Nephron progenitor cell (in vitro differentiated cells): ENCODE results near the gene CD46.

Experiments
- DNase-seq: peaks from one replicate; pipeline ENCODE4 v3.0.0; 2021
- H3K27ac Mint-ChIP-seq: 2 replicates; pipeline ENCODE4 v1.8.0; 2021; ENCODE audit warnings: mild to moderate bottlenecking, moderate library complexity, mixed read lengths
- H3K27me3 Mint-ChIP-seq: 2 replicates; pipeline ENCODE4 v1.8.0; 2021; ENCODE audit warnings: mild to moderate bottlenecking, low read depth, mixed read lengths; ENCODE audit not compliant: poor library complexity
- H3K36me3 Mint-ChIP-seq: 2 replicates; pipeline ENCODE4 v1.8.0; 2021; ENCODE audit warnings: low read depth, mixed read lengths
- H3K4me1 Mint-ChIP-seq: 2 replicates; pipeline ENCODE4 v1.8.0; 2021; ENCODE audit warnings: mixed read lengths
- H3K4me3 Mint-ChIP-seq: 2 replicates; pipeline ENCODE4 v1.8.0; 2021; ENCODE audit warnings: mild to moderate bottlenecking, moderate library complexity, mixed read lengths
- H3K9me3 Mint-ChIP-seq: 2 replicates; pipeline ENCODE4 v1.8.0; 2021; ENCODE audit warnings: mild to moderate bottlenecking, moderate library complexity, mixed read lengths
- TF ChIP-seq, protein P1 (sequence below): fragments of 200-600 bp; sonication (generic); IDR thresholded peaks from 2 replicates; pipeline ENCODE4 v1.5.0; 2021; ENCODE audit warnings: antibody characterized with exemption

The CD46 gene

DNA sequence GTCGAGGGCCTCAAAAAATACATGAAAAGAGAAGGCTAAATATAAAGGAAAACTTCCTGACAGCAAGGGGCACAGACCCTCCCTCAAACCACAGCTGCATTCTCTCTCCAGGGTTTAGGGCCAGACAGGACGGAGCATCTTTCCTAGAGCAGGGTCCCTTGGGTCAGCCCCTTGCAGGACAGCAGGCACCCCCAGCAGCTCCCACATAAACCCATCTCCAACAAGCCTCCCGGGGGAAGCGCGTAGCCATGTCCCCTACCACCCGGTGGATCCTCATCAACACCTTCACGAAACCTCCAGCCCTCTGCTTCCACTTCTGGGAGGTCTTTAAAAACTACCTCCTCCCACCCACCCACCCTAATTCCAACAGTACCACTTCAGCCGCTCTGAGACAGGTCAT is 59.5 kb downstream of the CD46 start:
- Mint-ChIP-seq H3K4me3 (no peak overlapping the region), H3K36me3 (peaks cover 11% of the 10 kb centered on the region), H3K9me3 (no peaks in the 10 kb centered on the region), H3K27ac (no peak overlapping the region), H3K27me3 (peaks cover 8% of the 10 kb centered on the region), H3K4me1 (peaks cover 37% of the 10 kb centered on the region)
- no peak for DNase-seq
- TF ChIP-seq, protein P1, sequence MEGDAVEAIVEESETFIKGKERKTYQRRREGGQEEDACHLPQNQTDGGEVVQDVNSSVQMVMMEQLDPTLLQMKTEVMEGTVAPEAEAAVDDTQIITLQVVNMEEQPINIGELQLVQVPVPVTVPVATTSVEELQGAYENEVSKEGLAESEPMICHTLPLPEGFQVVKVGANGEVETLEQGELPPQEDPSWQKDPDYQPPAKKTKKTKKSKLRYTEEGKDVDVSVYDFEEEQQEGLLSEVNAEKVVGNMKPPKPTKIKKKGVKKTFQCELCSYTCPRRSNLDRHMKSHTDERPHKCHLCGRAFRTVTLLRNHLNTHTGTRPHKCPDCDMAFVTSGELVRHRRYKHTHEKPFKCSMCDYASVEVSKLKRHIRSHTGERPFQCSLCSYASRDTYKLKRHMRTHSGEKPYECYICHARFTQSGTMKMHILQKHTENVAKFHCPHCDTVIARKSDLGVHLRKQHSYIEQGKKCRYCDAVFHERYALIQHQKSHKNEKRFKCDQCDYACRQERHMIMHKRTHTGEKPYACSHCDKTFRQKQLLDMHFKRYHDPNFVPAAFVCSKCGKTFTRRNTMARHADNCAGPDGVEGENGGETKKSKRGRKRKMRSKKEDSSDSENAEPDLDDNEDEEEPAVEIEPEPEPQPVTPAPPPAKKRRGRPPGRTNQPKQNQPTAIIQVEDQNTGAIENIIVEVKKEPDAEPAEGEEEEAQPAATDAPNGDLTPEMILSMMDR = no peak

DNA sequence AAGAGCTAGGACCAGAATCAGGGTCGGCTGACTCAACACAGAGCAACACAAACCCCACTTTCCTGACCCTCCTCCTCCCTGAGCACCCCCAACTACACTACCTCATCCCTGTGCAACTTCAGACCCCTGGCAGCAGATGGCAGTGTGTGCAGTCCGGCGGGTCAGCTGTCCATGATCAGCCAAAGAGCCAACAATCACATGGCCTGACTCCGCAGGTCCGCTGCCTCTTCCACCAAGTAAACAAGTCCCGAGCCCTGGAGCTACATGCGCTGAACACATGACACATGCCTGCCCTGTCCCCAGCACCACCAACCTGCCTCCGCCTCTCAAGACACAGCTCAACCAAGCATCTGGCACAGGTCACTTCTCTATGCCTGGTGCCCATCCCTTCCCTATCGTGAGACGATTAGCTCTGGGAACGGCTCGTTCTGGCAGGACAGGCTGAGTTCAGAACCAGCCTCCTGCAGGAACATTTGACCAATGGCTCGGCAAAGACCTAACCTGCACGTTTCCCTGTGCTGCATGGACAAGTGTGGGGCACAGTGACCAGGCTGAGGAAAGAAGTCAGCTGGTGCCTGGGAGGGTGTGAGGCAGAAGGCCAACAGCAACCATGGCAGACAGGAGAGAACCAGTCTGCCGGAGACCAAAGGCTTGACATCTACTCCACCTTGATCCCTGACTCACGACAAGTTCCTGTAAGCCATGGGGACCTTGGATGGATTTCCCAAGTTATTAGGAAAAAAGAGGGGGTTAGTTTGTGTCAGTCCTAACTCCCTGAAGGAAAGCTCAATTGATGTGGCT is 60.3 kb downstream of the CD46 start:
- TF ChIP-seq, protein P1 = peak; percentile 14
- Mint-ChIP-seq H3K27me3 (peaks cover 8% of the 10 kb centered on the region), H3K4me3 (no peak overlapping the region), H3K27ac (no peak overlapping the region), H3K9me3 (no peaks in the 10 kb centered on the region), H3K4me1 (peaks cover 29% of the 10 kb centered on the region), H3K36me3 (peaks cover 11% of the 10 kb centered on the region)
- peak; percentile 27 for DNase-seq

DNA sequence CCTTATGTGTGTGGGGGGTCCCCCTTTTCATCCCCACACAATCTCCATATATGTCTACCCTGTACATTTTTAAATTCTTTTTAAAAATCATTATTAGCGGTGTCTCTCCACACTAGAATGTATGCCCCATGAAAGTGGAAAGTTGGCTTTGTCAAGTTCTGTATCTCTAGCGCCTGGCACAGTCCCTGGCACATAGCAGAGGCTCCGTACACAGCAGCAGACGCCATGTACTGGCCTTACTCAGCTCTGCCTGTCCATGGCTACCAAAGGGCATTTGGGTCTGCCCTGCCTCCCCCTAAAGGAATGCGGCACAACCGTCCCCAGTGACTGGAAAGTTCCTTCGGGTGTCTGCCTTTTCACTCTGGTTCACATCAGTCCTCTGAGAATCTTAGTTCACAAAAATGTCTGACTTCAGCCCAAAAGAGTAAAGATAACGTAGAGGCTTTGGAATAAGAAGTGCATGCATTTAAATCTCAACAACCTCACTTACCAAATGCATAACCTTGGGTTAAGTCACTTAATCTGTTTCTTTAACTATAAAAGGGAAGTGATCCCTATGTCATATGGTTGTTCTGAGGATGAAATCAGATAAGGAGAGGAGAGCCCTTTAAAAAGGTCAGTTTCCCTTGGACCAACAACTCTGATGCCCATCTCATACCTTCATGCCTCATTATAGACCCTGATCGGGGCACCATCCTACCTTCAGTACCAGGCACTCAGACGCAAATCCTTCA is 61.1 kb downstream of the CD46 start:
- no peak for DNase-seq
- TF ChIP-seq, protein P1 = no peak
- no peak overlapping the region for H3K4me3 Mint-ChIP-seq
- no peak overlapping the region for H3K27ac Mint-ChIP-seq
- no peaks in the 10 kb centered on the region for H3K9me3 Mint-ChIP-seq
- H3K27me3 Mint-ChIP-seq = peaks cover 8% of the 10 kb centered on the region
- H3K4me1 Mint-ChIP-seq = peaks cover 24% of the 10 kb centered on the region
- H3K36me3 Mint-ChIP-seq = peaks cover 11% of the 10 kb centered on the region

DNA sequence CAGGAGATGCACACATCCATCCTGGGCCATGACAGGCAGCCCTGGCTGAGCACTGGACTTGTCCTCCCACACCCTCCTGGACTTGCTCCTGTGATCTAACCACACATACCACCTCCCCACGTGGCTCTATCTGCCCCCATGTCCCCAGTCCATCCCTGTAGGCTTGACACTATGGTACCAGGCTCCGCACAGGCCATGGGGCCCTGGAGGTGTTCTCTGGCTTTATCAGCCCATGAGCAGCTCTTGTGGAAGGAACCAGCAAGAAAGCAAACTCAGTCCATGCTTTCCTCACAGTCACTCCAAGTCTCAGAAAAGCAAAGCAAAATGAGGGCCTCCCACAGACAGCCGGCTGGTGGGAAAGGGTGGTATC is 61.6 kb downstream of the CD46 start:
- TF ChIP-seq, protein P1 = no peak
- no peak for DNase-seq
- peaks cover 11% of the 10 kb centered on the region for H3K36me3 Mint-ChIP-seq
- no peaks in the 10 kb centered on the region for H3K9me3 Mint-ChIP-seq
- H3K27me3 Mint-ChIP-seq = peaks cover 8% of the 10 kb centered on the region
- no peak overlapping the region for H3K27ac Mint-ChIP-seq
- peaks cover 23% of the 10 kb centered on the region for H3K4me1 Mint-ChIP-seq
- no peak overlapping the region for H3K4me3 Mint-ChIP-seq

DNA sequence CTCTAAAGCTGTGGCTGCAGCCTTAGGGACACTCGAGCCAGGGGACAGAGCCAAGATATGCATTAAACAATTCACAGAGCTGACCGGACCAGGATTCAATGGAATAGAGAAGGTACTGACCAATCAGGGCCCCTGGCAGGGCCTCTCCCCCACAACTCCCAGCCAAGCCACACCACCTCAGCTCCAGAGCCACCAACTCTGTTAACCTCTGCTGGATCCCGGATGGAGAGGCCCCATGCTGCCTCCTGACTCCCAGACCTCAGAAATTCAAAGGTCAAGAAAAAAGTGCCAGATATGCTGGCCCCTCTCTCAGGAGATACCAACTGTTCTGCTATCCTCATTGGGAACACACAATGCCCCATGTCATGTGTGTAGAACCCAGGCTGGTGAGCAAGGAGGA is 62.1 kb downstream of the CD46 start:
- no peak for DNase-seq

More for the DNA sequence above, 62.1 kb downstream of the CD46 start:
- Mint-ChIP-seq H3K27me3 (peaks cover 7% of the 10 kb centered on the region), H3K9me3 (no peaks in the 10 kb centered on the region), H3K36me3 (peaks cover 11% of the 10 kb centered on the region), H3K4me3 (no peak overlapping the region), H3K4me1 (peaks cover 23% of the 10 kb centered on the region), H3K27ac (no peak overlapping the region)
- TF ChIP-seq, protein P1 = no peak
